H1 (cell line): ENCODE results near the gene FADS2. TPM values are rescaled to one million over a fixed set of nuclear protein-coding genes. Genes with fewer than 3 reads are reported as not detected.

ENCODE experiments used
- CTCF ChIA-PET: fragments of 300-600 bp; sonication (Branson Sonifier 250); formaldehyde crosslinking; loops from one replicate; lab custom pipeline; 2021; ENCODE audit not compliant: partially characterized antibody; lab: Charles Lee
- POLR2A ChIA-PET: fragments of 300-600 bp; sonication (Branson Sonifier 250); formaldehyde crosslinking; loops from one replicate; lab custom pipeline; 2021; ENCODE audit warnings: inconsistent platforms; ENCODE audit not compliant: partially characterized antibody; lab: Charles Lee
- DNase-seq, 2 experiments: peaks; one replicate each; pipeline versions ENCODE4 v3.0.0 to v3.0.0-alpha.2; 2010 to 2022; ENCODE audit warnings: low spot score in 2 of 2, low read depth in 1 of 2, mixed read lengths in 1 of 2
- FAIRE-seq: peaks from 2 replicates; lab custom pipeline; 2011; peaks lifted over from hg19 to GRCh38; lab: Jason Lieb, UNC
- H2AFZ ChIP-seq: 2 replicates; pipeline ENCODE4 v1.8.1; 2012; ENCODE audit warnings: low read length, inconsistent platforms
- H2AK5ac ChIP-seq: 2 replicates; pipeline ENCODE4 v1.6.1; 2013; ENCODE audit warnings: low read depth, low read length
- H2BK120ac ChIP-seq: replicated peaks from 2 replicates; pipeline ENCODE3; 2013; ENCODE audit warnings: low read depth, low read length, inconsistent platforms
- H2BK12ac ChIP-seq: 2 replicates; pipeline ENCODE4 v1.6.1; 2013; ENCODE audit warnings: low read depth, low read length
- H2BK15ac ChIP-seq: 2 replicates; pipeline ENCODE4 v1.6.1; 2013; ENCODE audit warnings: low read length
- H2BK20ac ChIP-seq: 2 replicates; pipeline ENCODE4 v1.6.1; 2013; ENCODE audit warnings: low read length
- H2BK5ac ChIP-seq: 2 replicates; pipeline ENCODE4 v1.6.1; 2013; ENCODE audit warnings: low read depth, low read length
- H3K14ac ChIP-seq: 2 replicates; pipeline ENCODE4 v1.6.1; 2013; ENCODE audit warnings: inconsistent platforms; ENCODE audit not compliant: insufficient read length
- H3K18ac ChIP-seq: 2 replicates; pipeline ENCODE4 v1.6.1; 2013; ENCODE audit warnings: low read length; ENCODE audit errors: extremely low read depth
- H3K23ac ChIP-seq: 2 replicates; pipeline ENCODE4 v1.6.1; 2013; ENCODE audit warnings: inconsistent platforms; ENCODE audit not compliant: insufficient read length
- H3K23me2 ChIP-seq: 2 replicates; pipeline ENCODE4 v1.6.1; 2013; ENCODE audit warnings: low read depth, low read length
- H3K27ac ChIP-seq: 2 replicates; pipeline ENCODE4 v1.6.1; 2011; ENCODE audit warnings: low read depth, low read length, inconsistent platforms
- H3K27me3 ChIP-seq, 4 experiments: replicated peaks in 1 of 4; 1 replicate in 1 of 4; 2 replicates in 3 of 4; pipeline versions ENCODE4 v1.6.1 to v1.8.1; 2011 to 2013; ENCODE audit warnings: low read length in 3 of 4, mild to moderate bottlenecking in 3 of 4, inconsistent platforms in 2 of 4, mixed read lengths in 2 of 4, moderate library complexity in 1 of 4; ENCODE audit not compliant: control insufficient read depth in 3 of 4, insufficient read depth in 3 of 4; ENCODE audit errors: extremely low read depth in 1 of 4
- H3K36me3 ChIP-seq, 4 experiments: 2 replicates each; pipeline versions ENCODE4 v1.6.1 to v1.8.1; 2011 to 2013; ENCODE audit warnings: mild to moderate bottlenecking in 4 of 4, low read length in 3 of 4, moderate library complexity in 2 of 4, control low read depth in 1 of 4, inconsistent platforms in 1 of 4; ENCODE audit not compliant: insufficient read depth in 4 of 4, control insufficient read depth in 2 of 4
- H3K4ac ChIP-seq: replicated peaks from 2 replicates; pipeline ENCODE3; 2013; ENCODE audit warnings: low read length, low read depth, mixed read lengths, inconsistent platforms; ENCODE audit not compliant: insufficient read length
- H3K4me1 ChIP-seq, 4 experiments: replicated peaks in 1 of 4; 1 replicate in 1 of 4; 2 replicates in 3 of 4; pipeline versions ENCODE4 v1.6.1 to v1.8.1; 2011 to 2013; ENCODE audit warnings: low read length in 3 of 4, inconsistent platforms in 2 of 4, mixed read lengths in 1 of 4; ENCODE audit not compliant: insufficient read depth in 4 of 4, control insufficient read depth in 3 of 4
- H3K4me2 ChIP-seq, 2 experiments: 2 replicates each; pipeline versions ENCODE4 v1.6.1 to v1.8.1; 2011 to 2013; ENCODE audit warnings: low read depth in 2 of 2, low read length in 2 of 2, control low read depth in 1 of 2, inconsistent platforms in 1 of 2, mild to moderate bottlenecking in 1 of 2; ENCODE audit not compliant: insufficient read depth in 1 of 2
- H3K4me3 ChIP-seq, 4 experiments: fragments of 200-600, 300-600 bp in 1 of 4; sonication (generic), shearing (Covaris generic), sonication (Bioruptor Twin) in 1 of 4; 2 replicates each; pipeline versions ENCODE4 v1.5.1 to v1.8.1; 2011 to 2016; ENCODE audit warnings: low read length in 4 of 4, low read depth in 3 of 4, control low read depth in 2 of 4, inconsistent platforms in 2 of 4, mild to moderate bottlenecking in 2 of 4, mixed read lengths in 1 of 4, moderate library complexity in 1 of 4; ENCODE audit not compliant: insufficient read depth in 2 of 4; ENCODE audit errors: extremely low read depth in 1 of 4
- H3K56ac ChIP-seq: replicated peaks from 2 replicates; pipeline ENCODE3; 2013; ENCODE audit warnings: low read depth, mild to moderate bottlenecking, mixed read lengths, low read length, inconsistent platforms; ENCODE audit not compliant: insufficient read length
- H3K79me1 ChIP-seq: 2 replicates; pipeline ENCODE4 v1.6.1; 2013; ENCODE audit warnings: low read depth, low read length, control low read depth
- H3K79me2 ChIP-seq, 2 experiments: 2 replicates each; pipeline versions ENCODE4 v1.6.1 to v1.8.1; 2012 to 2013; ENCODE audit warnings: low read length in 2 of 2, mild to moderate bottlenecking in 2 of 2, inconsistent platforms in 1 of 2; ENCODE audit not compliant: insufficient read depth in 2 of 2, control insufficient read depth in 1 of 2
- H3K9ac ChIP-seq, 4 experiments: replicated peaks in 1 of 4; 1 replicate in 1 of 4; 2 replicates in 3 of 4; pipeline versions ENCODE4 v1.6.1 to v1.8.1; 2011 to 2013; ENCODE audit warnings: low read depth in 3 of 4, low read length in 3 of 4, control low read depth in 2 of 4, mild to moderate bottlenecking in 2 of 4, moderate library complexity in 2 of 4, inconsistent platforms in 1 of 4; ENCODE audit errors: extremely low read depth in 1 of 4
- H3K9me3 ChIP-seq, 2 experiments: 2 replicates each; pipeline versions ENCODE4 v1.6.1 to v1.8.1; 2012 to 2013; ENCODE audit warnings: mild to moderate bottlenecking in 2 of 2, moderate library complexity in 2 of 2, control low read depth in 1 of 2, inconsistent platforms in 1 of 2, low read depth in 1 of 2, low read length in 1 of 2, mixed read lengths in 1 of 2; ENCODE audit not compliant: insufficient read depth in 2 of 2
- H4K20me1 ChIP-seq, 2 experiments: replicated peaks in 1 of 2; 2 replicates each; pipeline versions ENCODE3 to v1.8.1; 2011 to 2013; ENCODE audit warnings: inconsistent platforms in 2 of 2, low read length in 2 of 2, mild to moderate bottlenecking in 1 of 2; ENCODE audit not compliant: insufficient read depth in 2 of 2, control insufficient read depth in 1 of 2
- H4K5ac ChIP-seq: 2 replicates; pipeline ENCODE4 v1.6.1; 2013; ENCODE audit warnings: low read length, low read depth, mixed read lengths, inconsistent platforms; ENCODE audit not compliant: insufficient read length
- H4K8ac ChIP-seq: 2 replicates; pipeline ENCODE4 v1.8.0; 2013; ENCODE audit warnings: mild to moderate bottlenecking, moderate library complexity, low read length, inconsistent platforms; ENCODE audit not compliant: insufficient read depth; ENCODE audit errors: extremely low read depth
- H4K91ac ChIP-seq: replicated peaks from 2 replicates; pipeline ENCODE3; 2013; ENCODE audit warnings: low read length, mixed read lengths, inconsistent platforms; ENCODE audit not compliant: insufficient read length
- EP300 ChIP-seq, 2 experiments: IDR thresholded peaks; 1 replicate in 1 of 2; 2 replicates in 1 of 2; pipeline ENCODE4 v1.6.1; 2011 to 2012; ENCODE audit warnings: low read depth in 2 of 2, low read length in 2 of 2, mild to moderate bottlenecking in 2 of 2, borderline replicate concordance in 1 of 2, inconsistent platforms in 1 of 2, moderate library complexity in 1 of 2
- GTF2F1 ChIP-seq: IDR thresholded peaks from 2 replicates; pipeline ENCODE4 v1.6.1; 2012; ENCODE audit warnings: low read depth, low read length, improper control_type of control experiment, borderline replicate concordance
- WGBS, 2 experiments: shearing (Covaris generic) in 1 of 2; methylation state at CpG; one replicate each; pipeline versions ENCODE4 v1.1.6 to v1.1.7; 2013 to 2015; ENCODE audit warnings: low lambda C conversion rate in 2 of 2, mixed read lengths in 2 of 2, inconsistent platforms in 1 of 2, low coverage in 1 of 2, missing lambda C conversion rate in 1 of 2; ENCODE audit not compliant: insufficient replicate concordance in 2 of 2, insufficient coverage in 1 of 2, insufficient read length in 1 of 2; ENCODE audit errors: extremely low coverage in 1 of 2, missing lambda C conversion rate in 1 of 2; 5-methylcytosine and 5-hydroxymethylcytosine counted together
- polyA plus RNA-seq, 7 experiments: library from polyadenylated mRNA; depleted of rRNA in 3 of 7; stranded (reverse) in 5 of 7; unstranded in 2 of 7; fragments of >200 nt in 5 of 7; fragments of 200-250 nt in 2 of 7; gene quantifications; 1 replicate in 5 of 7; 2 replicates in 1 of 7; 4 replicates in 1 of 7; pipeline versions ENCODE4 v1.2.1 to v1.2.3, GENCODE V29; 2011 to 2013; ENCODE audit warnings: missing spikeins in 2 of 7, mixed read lengths in 2 of 7
- total RNA-seq: library from RNA; stranded (reverse); fragmentation: NEBNext Ultra II Directional; extraction: Animal tissue kit (Norgen Biotek cat#: 25700); gene quantifications from 2 replicates; pipeline ENCODE4 v1.2.1, GENCODE V29; 2021

The FADS2 gene
- total and polyA plus RNA-seq, 2 of the 8 experiments (the other 6 are each of a cell fraction or from before 2014, with no cell fraction given), result 499 to 701 TPM

DNA sequence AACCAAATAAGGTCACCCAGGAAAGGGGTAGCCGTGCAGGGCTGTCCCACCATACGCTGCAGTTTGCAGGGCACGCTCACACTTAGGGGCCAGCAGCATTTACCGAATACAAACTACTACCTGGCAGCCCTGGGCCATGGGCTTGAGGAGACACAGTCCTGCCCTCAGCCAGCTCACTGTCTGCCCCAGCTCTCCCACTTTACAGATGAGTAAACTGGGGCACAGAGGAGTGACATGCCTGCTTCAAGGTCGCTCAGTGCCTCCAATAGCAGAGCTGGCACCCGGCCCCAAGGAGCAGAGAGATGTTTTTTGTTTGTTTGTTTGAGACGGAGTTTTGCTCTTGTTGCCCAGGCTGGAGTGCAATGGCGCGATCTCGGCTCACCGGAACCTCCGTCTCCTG is 60.5 kb downstream of the FADS2 start:
- Histone ChIP-seq H2BK5ac (no peak overlapping the region; the same call in 1 of the 2 replicates), H3K14ac (no peak overlapping the region), H3K27me3 (no peaks in the 10 kb centered on the region), H3K4me2 (no peak overlapping the region), H2BK15ac (no peak overlapping the region), H2BK120ac (no peak overlapping the region), H2BK12ac (no peak overlapping the region), H2BK20ac (no peak overlapping the region), H3K23me2 (peaks cover 8% of the 10 kb centered on the region; the same call in 1 of the 2 replicates), H3K56ac (no peak overlapping the region), H3K36me3 (no peaks in the 10 kb centered on the region), H2AK5ac (no peak overlapping the region), H4K5ac (no peak overlapping the region), H3K9me3 (no peaks in the 10 kb centered on the region), H3K4ac (no peak overlapping the region), H3K79me2 (peaks cover 0 to 2% of the 10 kb centered on the region in 2 experiments; a peak in 1 of 4 replicates), H4K8ac (no peak overlapping the region), H4K20me1 (peaks cover 2 to 6% of the 10 kb centered on the region in 2 experiments), H3K27ac (no peak overlapping the region), H3K18ac (no peak overlapping the region), H3K23ac (no peak overlapping the region), H4K91ac (no peak overlapping the region), H3K4me3 (no peak overlapping the region), H3K9ac (no peak overlapping the region), H3K79me1 (no peaks in the 10 kb centered on the region; the same call in 1 of the 2 replicates), H2AFZ (no peak overlapping the region), H3K4me1 (peaks cover 0 to 17% (median 10%) of the 10 kb centered on the region in 4 experiments; a peak in 6 of 7 replicates)
- no peak for TF ChIP-seq EP300 (IDR thresholded peaks at IDR 0.05; ENCODE audit: borderline replicate concordance in 1 of 2, low read depth in 2 of 2, low read length in 2 of 2)
- no peak for TF ChIP-seq GTF2F1
- POLR2A ChIA-PET, result interaction anchor here (1.1 to 1.4 kb wide), 2 partner anchors 10 to 15 kb away, joined by 3 to 4 read pairs; no protein-coding TSS in a partner anchor
- no peak for DNase-seq
- CTCF ChIA-PET, result interaction anchor here (0.9 to 23.2 kb wide), 8 partner anchors 9 to 227 kb away, joined by 3 to 658 read pairs (median 6); partner anchors contain the start of gene BEST1
- 90% methylated on average over 12 of the region's 12 CpGs; no CpG with 5 or more reads in 1 of the 2 experiments for WGBS, 2 experiments
- FAIRE-seq, result no peak
